HEK293T (cell line): ENCODE measurements around the gene IFNL3.

Source experiments
- SP1 ChIP-seq: fragments of 450-650 bp; IDR thresholded peaks from 2 replicates; pipeline ENCODE4 v1.6.1; 2017
- SUZ12 ChIP-seq: fragments of 450-650 bp; IDR thresholded peaks from 2 replicates; pipeline ENCODE4 v1.6.1; 2016; ENCODE audit warnings: mild to moderate bottlenecking

DNA sequence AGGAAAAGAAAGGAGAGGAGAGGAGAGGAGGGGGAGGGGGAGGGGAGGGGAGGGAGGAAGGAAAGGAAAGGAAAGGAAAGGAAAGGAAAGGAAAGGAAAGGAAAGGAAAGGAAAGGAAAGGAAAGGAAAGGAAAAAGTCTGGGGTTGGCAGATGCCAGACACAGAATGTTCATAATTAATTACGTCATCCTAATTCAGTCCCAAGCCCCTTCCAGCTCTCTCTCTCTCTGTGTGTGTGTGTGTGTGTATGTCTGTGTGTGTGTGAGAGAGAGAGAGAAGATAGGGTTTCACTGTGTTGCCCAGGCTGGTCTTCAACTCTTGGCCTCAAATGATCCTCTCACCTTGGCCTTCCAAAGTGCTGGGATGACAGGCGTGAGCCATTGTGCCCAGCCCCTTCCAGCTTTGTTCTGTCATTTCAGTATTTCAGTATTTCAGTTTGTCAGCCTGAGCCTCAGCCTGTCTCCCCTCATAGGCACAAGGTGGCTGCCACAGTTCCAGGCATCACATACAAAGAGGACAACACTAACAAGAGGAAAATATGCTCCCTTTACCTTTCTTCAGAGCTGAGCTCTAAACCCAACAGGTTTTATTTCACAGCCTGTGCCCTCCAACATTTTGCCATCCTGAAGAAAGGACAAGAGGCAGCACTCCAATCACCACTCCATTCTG is 14.6 kb downstream of the IFNL3 start:
- TF ChIP-seq SUZ12 (no peak), SP1 (no peak)
